SKM-1 treated with dmso at 0.1 percent for 144 hours (cell line): ENCODE results near the gene DOCK11.
"Not testable (repeated sequence)": the region's sequence is repeated elsewhere in the genome, so short reads cannot be mapped to it uniquely, and the experiment has no call there.

Experiments
- DNase-seq: peaks from one replicate; lab custom pipeline; 2025; ENCODE audit not compliant: unreplicated experiment; lab: John Stamatoyannopoulos, UW

The DOCK11 gene

DNA sequence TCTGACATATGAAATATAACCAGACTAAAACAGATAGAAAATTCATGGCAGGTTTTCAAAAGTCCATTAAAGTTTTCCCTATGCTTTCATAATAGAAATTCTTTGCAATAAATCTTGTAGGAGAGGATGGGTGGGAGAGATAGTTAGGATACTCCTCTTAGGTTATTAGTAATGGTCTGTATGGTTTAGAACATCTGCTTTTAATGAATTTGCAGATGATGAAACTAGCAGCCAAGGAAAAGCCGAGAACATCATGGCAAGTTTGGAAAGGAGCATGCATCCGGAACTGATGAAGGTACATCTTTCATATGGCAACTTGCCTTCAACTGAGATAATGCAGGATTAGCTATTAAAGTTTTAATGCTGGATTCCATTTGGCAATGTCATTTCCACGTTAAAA lies 70.7 kb downstream of the DOCK11 start:
- no peak for DNase-seq

DNA sequence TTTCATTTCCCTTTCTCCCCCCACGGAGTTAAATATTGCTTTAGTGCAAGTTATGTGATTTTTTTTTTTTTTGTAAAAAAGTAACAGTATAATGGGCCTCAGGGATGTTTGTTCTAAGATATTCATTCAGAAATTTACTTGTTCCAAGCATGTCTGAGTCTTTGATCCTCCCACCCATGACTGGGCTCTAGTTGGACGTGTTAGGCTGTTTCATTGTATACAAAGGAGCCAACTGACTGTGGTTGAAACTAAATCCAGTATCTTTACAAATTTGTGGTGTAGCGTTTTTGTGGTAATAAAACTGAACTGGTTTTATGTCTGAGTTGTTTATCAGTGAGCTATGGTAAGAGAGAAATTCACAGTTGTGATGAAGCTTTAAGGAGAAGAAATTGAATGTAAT lies 74.1 kb downstream of the DOCK11 start:
- DNase-seq, result no peak

DNA sequence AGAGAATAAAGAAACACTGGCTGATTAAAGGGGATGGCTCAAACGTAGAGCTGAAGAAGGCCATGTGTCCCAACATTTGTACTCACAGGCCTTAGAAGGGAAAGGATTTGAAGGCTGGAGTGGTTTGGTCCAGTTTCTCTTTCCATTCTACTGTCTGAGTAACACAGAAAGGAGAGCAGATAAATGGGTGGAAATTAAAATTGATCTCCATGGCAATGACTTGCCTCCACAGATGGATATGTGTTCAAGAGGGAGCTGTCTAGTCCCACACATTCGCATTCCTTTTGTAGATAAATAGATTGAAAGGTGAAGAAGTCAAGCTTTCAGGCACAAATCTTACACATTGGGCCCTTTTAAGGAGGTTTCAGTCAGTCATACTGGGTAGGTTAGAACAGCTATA lies 74.6 kb downstream of the DOCK11 start:
- DNase-seq, result no peak

DNA sequence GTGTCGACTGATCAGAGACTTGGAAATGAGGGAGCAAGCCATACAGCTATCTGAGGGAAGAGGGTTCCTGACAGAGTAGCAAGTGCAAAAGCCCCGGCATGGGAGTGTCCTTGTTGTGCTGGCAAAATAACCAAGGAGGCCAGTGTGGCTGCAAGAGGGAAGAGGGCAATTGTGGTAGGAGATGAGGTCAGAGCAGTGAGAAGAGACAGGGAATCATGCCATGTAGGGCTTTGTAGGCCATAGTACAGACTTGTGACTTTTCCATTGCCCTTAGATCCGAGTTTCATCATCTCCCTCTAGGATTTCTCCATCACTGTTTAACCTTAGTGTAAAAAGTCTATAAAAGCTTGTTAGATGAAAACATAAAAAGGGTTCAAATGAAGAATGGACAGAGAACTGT lies 76.2 kb downstream of the DOCK11 start:
- no peak for DNase-seq

DNA sequence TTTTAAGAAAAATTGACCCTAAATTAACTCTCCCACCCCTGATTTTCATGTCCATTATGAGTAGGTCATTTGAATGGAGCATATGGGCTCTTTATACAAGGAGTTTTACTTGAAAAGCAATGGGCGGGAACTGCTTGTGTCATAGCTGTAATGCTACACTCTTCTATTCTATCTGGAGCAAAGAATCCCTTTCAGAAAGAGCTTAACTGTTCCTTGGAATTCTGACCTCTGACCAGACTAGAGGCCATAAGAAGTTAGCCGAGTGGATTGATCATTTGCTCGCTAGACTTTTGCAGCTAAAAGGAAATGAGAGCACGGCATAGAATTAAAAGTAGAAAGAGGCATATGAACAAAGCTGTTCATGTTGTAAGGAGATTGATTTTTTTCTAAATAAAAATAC lies 79.1 kb downstream of the DOCK11 start:
- DNase-seq, result no peak

DNA sequence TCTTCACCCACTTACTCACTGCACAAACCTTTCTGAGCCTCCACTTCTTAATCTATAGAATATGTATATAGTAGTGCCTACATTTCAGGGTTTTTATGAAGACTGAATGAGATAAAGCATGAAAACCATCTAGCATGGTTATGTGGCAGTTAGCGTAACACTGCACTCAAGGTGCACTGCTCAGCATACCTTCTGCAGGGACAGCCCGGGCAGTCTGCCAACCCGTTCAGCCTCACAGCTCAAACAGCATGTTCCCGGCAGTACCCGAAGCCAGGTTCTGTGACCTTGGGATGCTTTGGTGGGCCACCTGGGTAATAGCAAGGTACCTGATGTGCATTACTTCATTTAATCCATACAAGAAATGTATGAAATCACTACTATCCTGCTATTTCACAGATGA lies 81.4 kb downstream of the DOCK11 start:
- DNase-seq, result no peak

DNA sequence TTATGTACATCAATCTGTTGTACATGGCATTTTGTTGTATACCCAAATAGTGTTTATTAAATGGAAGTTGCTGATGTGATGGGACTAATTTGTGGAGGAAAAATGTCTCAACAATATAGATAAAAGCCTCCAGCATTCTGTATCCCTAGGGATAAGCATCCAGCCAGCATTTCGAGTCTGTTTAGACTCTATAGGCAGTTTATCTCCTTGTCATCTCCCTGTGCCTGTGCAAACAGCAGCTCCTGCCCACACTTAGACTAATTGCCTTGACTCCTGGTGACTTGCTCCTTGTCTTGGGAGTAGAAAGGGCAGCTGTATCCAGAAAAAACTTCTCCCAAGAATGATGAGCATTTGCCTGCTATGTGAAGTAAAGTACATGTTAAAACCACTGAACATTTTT lies 83.8 kb downstream of the DOCK11 start:
- no peak for DNase-seq

DNA sequence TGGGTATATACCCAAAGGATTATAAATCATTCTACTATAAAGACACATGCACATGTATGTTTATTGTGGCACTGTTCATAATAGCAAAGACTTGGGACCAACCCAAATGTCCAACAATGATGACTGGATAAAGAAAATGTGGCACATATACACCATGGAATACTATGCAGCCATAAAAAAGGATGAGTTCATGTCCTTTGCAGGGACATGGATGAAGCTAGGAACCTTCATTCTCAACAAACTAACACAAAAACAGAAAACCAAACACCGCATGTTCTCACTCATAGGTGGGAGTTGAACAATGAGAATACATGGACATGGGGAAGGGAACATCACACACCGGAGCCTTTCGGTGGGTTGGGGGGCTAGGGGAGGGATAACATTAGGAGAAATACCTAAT lies 87.3 kb downstream of the DOCK11 start:
- not testable (repeated sequence) for DNase-seq

DNA sequence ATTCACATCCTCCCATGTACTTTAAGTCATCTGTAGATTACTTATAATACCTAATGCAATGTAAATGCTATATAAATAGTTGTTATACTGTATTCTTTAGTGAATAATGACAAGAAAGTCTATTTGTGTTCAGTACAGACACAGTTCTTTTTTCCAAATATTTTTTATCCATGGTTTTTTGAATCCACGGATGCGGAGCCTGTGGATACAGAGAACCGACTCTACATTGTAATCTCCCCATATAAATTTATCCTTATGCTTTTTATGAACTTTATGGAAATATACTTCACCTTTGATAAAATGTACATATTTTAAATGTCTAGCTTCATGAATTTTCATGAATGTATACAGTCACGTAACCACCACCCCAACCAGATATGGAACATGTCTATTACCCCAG lies 88.2 kb downstream of the DOCK11 start:
- DNase-seq, result no peak

DNA sequence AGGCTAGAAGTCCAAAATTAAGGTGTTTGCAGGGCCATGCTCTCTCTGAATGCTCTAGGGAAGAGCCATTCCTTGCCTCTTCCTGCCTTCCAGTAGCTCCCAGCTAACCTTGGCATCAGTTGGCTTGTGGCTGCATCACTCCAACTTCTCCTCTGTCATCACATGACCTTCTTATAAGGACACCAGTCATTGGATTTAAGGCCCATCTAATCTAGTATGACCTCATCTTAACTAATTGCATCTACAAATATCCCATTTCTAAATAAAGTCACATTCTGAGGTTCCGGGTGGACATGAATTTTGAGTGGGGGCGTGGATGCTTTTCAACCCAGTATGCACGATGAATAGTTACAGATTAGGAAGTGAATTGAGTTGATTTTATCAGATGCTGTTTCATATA lies 89.7 kb downstream of the DOCK11 start:
- DNase-seq, result no peak

DNA sequence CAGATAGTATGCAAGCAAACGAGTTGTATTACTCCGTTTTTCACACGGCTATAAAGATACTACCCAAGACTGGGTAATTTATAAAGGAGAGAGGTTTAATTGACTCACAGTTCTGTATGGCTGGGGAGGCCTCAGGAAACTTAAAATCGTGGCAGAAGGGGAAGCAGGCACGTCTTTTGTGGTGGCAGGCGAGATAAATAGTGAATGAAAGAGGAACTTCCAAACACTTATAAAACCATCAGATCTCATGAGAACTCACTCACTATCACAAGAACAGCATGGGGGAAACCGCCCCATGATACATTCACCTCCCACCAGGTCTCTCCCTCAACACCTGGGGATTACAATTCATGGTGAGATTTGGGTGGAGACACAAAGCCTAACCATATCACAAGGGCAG lies 90.6 kb downstream of the DOCK11 start:
- peak; percentile 2 for DNase-seq

DNA sequence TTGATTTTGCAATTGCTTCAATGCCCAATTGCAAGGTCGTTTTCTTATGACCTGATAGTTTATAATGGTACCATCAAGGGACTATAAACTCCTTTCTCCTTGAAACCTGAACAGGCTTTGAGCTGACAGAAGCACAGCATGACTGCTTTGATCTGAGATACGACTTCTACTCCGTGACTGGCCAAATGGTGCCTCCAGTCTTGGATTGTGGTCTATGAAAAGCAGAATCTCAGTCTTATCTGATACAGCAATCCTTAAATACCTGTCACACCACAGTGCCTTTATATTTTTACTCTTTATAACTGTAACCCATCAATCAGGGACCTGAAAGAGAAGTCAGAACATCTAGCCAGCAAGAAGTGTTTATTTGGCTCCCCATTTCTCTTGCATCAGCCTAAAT lies 93.1 kb downstream of the DOCK11 start:
- no peak for DNase-seq

DNA sequence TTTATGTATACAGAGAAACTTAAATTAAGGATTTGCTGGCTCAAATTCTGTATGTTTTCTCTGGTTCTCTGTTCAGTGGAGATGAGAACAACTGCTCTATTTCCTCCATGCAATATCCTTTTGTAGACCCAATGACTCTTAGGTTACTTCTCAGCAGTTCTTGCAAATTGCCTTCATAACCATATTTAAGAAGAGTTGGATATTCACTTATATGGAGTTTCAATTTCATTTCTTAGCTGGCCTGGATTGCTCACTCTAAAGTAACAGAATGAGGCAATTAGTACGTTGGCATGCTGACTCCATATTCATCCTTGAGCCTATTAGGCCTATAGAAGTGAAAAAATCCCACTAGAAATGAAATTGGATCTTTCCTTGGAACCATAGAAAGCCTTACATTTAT lies 93.6 kb downstream of the DOCK11 start:
- DNase-seq, result no peak

DNA sequence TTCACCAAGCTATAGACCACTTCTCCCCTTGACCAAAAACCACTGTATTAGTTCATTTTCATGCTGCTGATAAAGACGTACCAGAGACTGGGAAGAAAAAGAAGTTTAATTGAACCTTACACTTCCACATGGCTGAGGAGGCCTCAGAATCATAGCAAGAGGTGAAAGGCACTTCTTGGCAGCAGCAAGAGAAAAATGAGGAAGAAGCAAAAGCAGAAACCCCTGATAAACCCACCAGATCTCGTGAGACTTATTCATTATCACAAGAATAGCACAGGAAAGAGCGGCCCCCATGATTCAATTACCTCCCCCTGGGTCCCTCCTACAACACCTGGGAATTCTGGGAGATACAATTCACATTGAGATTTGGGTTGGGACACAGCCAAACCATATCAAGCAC lies 97.8 kb downstream of the DOCK11 start:
- DNase-seq, result peak; percentile 2

DNA sequence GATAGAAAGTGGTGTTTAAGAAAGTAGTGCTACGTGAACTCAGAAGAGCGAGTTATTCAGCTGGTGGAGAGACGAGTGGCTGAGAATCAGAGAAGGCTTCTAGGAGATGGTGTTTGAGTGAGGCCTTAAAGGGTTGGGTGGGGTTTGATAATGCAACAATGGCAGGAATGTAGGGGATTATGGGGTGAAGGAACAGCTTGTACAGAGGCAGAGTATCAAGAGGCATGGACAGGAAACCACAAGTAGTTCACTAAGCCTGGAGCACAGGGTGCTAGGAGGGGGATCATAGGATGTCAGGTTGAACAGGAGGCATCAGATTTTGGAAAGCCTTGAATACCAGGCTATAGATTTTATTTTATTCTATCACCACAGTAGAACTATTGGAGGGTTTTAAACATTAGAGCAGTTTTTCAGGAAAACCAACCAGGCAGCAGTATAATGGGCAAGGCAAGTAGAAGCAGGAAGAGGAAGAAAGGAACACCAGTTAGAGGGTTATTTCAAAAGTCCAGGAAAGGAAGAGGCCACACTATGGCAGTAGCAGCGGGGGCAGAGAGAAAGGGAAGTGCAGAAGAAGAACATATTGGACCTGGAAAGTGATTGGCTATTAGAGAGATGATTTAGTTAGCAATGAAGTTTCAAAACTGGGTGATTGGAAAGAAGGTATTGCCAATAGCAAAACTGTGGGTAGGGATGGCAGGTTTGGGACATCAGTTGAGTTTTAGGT lies 99.2 kb downstream of the DOCK11 start:
- DNase-seq, result peak; percentile 57

DNA sequence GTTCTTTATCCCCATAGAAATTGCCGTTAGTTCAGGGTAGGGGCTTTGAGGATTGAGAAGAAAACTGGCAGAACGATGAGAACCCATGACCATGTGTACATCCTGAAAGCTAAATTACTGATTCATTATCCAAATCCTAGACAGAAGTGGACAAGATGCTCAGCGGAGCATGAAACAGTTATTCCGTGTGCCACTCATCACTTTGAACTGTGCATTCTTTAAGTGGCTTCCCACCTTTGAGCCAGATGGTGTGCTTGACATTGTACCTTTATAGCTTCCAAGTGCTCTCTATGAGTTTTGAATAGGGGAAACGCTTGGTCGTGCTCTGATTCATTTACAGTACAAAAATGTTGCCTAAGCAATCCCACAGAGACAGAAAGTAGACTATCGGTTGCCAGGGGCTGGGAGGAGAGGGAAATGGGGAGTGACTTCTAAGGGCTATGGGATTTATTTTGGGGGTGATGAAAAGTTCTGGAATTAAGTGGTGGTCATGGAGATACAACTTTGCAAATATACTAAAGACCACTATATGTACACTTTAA lies 100.0 kb downstream of the DOCK11 start:
- no peak for DNase-seq

DNA sequence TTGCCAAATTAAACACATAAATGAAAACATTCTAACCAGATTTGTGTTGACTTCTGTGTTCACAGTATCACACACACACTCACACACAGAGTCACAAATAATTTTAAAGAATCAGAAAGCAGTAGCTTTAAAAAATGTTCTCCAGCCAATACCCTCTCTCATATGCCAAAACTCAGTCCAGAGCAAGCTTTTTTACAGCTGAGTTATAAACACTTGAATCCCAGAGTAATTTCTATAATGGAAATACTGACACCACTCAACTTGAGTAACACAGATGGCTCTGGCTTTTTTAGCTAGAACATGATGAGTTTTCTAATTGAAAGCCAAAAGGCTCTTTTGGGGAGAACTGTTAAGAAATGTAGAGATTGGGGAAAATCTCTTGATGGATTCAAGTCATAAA lies 100.8 kb downstream of the DOCK11 start:
- no peak for DNase-seq

DNA sequence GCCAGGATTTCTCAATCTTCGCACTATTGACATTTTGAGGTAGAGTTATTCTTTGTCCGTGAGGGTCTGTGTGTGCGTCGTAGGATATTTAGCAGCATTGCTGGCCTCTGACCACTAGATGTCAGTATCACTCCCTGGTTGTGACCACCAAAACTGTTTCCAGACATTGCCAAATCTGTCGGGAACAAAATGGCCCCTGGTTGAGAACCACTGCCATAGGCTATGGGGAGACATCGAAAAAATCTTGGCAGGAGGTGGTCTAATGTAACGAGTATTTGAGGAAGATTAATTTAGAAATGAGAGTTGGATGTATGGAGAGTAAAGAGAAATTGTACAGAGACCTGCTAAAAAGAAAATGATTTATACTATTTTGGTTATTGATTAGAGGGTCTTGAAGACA lies 108.4 kb downstream of the DOCK11 start:
- DNase-seq, result peak; percentile 29

DNA sequence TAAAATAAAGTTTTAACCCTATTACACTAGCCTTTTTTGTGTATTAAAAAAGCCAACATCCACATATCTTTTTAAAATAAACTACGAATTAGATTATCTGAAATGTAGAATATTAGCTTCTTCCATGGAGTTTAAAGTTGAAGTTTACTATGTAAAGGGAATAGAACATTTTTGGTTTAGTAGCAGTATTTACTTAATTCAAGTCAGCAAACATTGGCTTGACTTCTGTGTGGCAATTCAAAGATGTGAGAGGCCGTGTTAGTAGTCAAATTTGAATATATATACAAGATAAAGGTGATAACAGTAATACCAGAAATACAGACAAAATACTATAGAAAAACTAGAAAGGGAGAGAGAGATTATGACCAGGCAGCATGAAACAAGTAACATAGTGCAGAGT lies 116.7 kb downstream of the DOCK11 start:
- DNase-seq, result no peak

DNA sequence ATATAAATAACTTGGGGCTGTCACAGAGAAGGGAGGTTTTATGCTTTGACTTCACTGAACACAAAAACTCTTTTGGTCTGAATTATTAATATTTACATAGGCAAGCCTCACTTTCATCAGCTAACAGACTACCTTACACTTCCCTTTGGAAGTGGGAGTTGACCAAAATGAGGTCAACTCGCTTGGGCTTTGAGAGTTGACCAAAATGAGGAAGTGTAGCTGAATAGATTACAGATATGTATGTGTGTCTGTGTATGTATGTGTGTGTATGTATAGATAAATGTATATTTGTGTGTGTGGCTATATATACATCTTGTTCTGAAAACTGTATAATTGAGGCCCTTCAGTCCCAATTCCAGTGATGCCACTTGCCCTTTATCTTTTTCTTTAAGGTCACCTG lies 118.5 kb downstream of the DOCK11 start:
- DNase-seq, result peak; percentile 61

DNA sequence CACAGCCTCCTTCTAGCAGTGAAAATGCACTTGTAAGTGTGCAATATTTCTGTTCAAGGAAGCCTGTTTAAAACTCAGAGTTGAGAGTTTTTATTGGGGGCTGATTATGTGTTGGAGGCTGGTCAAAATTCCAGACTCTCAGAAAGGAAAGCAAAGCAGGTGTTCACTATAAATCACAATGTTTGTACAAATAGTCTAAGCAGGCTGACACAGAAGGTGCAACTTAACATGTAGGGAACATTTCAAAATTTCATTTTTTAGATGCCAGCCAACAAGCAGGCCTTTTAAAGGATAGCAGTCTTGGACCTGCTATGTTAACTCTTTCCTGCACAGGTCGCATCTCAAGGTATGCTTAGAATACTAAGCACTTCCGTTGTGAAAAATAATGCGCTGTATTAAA lies 119.5 kb downstream of the DOCK11 start:
- no peak for DNase-seq

DNA sequence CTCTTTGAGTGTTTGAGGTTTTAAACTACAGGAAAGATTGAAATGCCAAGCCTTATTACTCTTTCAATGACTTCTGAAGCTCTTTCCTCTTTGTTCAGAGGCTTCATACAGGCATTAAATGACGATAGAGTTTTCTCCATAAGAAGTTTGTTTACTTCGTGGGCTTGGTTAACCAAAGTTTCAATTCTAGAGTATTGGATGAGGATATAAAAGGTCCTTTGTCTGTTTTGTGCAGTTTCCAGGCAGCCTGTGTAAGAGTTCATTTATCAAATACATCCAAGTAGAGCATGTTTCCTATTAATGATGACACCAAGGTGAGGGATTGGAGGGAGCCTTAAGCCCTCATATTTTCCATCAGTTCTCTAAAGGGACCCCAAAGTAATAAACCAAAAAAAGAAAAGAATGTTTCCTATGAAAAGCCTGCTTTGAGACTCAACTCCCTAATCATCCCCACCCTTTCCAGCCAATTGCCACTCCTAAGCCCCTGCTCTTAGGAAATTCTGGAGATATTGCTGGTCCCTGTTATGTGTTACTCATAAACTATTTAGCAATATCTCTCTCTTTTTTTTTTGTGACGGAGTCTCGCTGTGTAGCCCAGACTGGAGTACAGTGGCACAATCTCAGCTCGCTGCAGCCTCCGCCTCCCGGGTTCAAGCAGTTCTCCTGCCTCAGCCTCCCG lies 125.6 kb downstream of the DOCK11 start:
- no peak for DNase-seq

DNA sequence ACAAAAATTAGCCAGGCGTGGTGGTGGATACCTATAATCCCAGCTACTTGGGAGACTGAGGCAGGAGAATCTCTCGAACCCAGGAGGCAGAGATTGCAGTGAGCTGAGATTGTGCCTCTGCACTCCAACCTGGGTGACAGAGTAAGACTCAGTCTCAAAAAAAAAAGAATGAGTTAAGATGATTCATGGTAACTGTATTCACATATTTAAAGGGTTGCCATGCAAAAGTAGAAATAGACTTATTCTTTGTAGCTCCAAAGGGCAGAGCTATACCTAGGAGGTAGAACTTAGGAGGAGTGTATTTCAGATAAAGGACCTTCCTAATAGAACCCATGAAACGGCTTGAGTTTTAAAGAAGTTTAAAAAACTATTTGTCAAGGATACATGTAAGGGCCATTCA lies 127.4 kb downstream of the DOCK11 start:
- no peak for DNase-seq
